SJSA1 (cell line): ENCODE measurements around the gene NOX1. TPM values are rescaled to one million over a fixed set of nuclear protein-coding genes. Genes with fewer than 3 reads are reported as not detected.
"Not testable (repeated sequence)": the region's sequence is repeated elsewhere in the genome, so short reads cannot be mapped to it uniquely, and the experiment has no call there.

Source experiments
- DNase-seq, 2 experiments: peaks; one replicate each; pipeline ENCODE4 v3.0.0-alpha.2; 2015 to 2020; ENCODE audit warnings: low spot score in 2 of 2, low read depth in 1 of 2
- H3K27ac ChIP-seq: fragments of 250-450 bp; sonication (Bioruptor Pico); 2 replicates; pipeline ENCODE4 v1.5.1; 2020; ENCODE audit warnings: mild to moderate bottlenecking, moderate library complexity
- H3K27me3 ChIP-seq: fragments of 250-450 bp; sonication (Bioruptor Pico); replicated peaks from 2 replicates; pipeline ENCODE4 v1.5.1; 2020; ENCODE audit warnings: mild to moderate bottlenecking, moderate library complexity
- H3K36me3 ChIP-seq: fragments of 250-450 bp; sonication (Bioruptor Pico); 2 replicates; pipeline ENCODE4 v1.5.1; 2020; ENCODE audit warnings: mild to moderate bottlenecking
- H3K4me1 ChIP-seq: fragments of 250-450 bp; sonication (Bioruptor Pico); replicated peaks from 2 replicates; pipeline ENCODE4 v1.6.1; 2021; ENCODE audit warnings: mild to moderate bottlenecking
- H3K4me3 ChIP-seq: fragments of 250-450 bp; sonication (Bioruptor Pico); 2 replicates; pipeline ENCODE4 v1.5.1; 2020; ENCODE audit warnings: mild to moderate bottlenecking
- H3K9me3 ChIP-seq: fragments of 250-450 bp; sonication (Bioruptor Pico); replicated peaks from 2 replicates; pipeline ENCODE4 v1.5.1; 2020; ENCODE audit warnings: mild to moderate bottlenecking
- total RNA-seq: library from RNA; depleted of rRNA; stranded (reverse); fragments of >200 nt; shearing (Covaris generic); gene quantifications from 2 replicates; pipeline ENCODE4 v1.2.3, GENCODE V29; 2014; rRNA removed

Gene NOX1
- total RNA-seq, 1 experiment from 2014 or later = not detected

DNA sequence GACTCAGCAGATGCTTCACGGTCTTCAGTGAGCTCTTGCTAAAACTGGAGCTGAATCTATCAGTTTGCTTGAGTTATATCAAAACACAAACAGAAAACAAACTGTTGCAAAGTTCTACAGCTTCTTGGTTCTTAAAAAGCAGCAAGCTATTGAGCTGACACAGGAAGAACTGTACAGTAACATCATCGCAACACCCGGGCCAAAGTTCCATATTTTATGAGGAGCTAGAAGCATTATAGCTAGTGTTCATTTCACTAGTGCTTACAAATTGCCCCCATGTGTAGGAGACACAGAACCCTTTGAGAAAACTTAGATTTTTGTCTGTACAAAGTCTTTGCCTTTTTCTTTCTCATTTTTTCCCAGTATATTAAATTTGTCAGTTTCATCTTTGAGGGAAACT lies 71.3 kb downstream of the NOX1 start:
- no peaks in the 10 kb centered on the region for H3K4me1 ChIP-seq
- no peaks in the 10 kb centered on the region for H3K36me3 ChIP-seq

GRCh38 chrX:100798484-100799214 lies 75.5 kb downstream of the NOX1 start:
- Histone ChIP-seq H3K4me1 (no peaks in the 10 kb centered on the region), H3K36me3 (no peaks in the 10 kb centered on the region), H3K27me3 (no peaks in the 10 kb centered on the region), H3K9me3 (no peaks in the 10 kb centered on the region), H3K27ac (no peak overlapping the region), H3K4me3 (no peak overlapping the region)
- DNase-seq = no peak

More for the DNA sequence above, 71.3 kb downstream of the NOX1 start:
- Histone ChIP-seq H3K27ac (no peak overlapping the region), H3K4me3 (no peak overlapping the region), H3K27me3 (no peaks in the 10 kb centered on the region), H3K9me3 (no peaks in the 10 kb centered on the region)
- no peak for DNase-seq

DNA sequence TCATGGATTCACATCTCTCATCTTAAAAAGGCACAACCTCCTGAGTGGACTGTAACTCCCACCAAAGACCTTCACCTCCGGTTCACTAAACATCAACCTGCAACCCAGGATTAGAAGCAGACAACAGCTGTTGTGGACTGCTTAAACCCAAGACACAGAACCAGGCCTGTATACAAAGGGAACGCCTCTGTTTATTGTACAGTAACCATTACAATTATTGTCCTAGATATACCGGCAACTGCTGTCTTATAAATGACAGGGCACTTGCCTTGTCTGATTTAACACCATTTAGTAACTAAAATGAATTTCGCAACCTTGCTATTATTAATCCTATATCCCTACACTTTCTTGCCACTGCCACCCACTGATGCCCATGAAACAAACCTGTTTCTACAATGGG lies 76.8 kb downstream of the NOX1 start:
- Histone ChIP-seq H3K4me1 (no peaks in the 10 kb centered on the region), H3K36me3 (no peaks in the 10 kb centered on the region), H3K27me3 (no peaks in the 10 kb centered on the region), H3K4me3 (no peak overlapping the region), H3K9me3 (no peaks in the 10 kb centered on the region), H3K27ac (no peak overlapping the region)
- DNase-seq = no peak

DNA sequence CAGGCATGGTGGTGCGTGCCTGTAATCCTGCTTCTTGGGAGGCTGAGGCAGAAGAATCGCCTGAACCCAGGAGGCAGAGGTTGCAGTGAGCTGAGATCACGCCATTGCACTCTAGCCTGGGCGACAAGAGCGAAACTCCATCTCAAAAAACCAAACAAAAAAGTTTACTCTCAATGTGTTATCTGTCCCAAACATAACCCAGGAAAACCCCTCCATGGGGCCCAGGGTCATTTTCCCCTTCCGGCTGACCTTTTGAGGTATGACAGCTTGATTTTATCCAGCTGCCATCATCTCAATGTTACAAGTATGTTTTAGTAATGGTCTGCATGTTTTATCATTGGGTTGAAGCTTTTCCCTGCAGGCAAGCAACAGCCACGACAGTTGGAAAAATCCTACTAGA lies 77.8 kb downstream of the NOX1 start:
- H3K27ac ChIP-seq, H3K9me3 ChIP-seq, H3K4me1 ChIP-seq, H3K27me3 ChIP-seq, DNase-seq, H3K4me3 ChIP-seq, H3K36me3 ChIP-seq: not testable (repeated sequence)

Other genes with a start within 250 kb of the NOX1 start
- gene TSPAN6, start 237.6 kb downstream of the NOX1 start, total RNA-seq = 26.9 and 31.3 TPM in 2 replicates
- gene SRPX2, start 230.2 kb downstream of the NOX1 start, total RNA-seq = 33.9 and 38.0 TPM in 2 replicates
- gene SYTL4, start 142.2 kb downstream of the NOX1 start, total RNA-seq = 8.0 and 9.7 TPM in 2 replicates
- 20.2 and 28.3 TPM in 2 replicates for gene CSTF2, start 54.0 kb downstream of the NOX1 start, total RNA-seq
- 0.16 TPM in 1 of 2 replicates, not detected in the other for gene XKRX, start 54.6 kb upstream of the NOX1 start, total RNA-seq
- gene ARL13A, start 95.3 kb upstream of the NOX1 start, total RNA-seq = not detected in 2 replicates
- gene TRMT2B, start 177.8 kb upstream of the NOX1 start, total RNA-seq = 13.7 and 18.7 TPM in 2 replicates
- gene TMEM35A, start 204.5 kb upstream of the NOX1 start, total RNA-seq = not detected in 2 replicates
- 40.7 and 43.6 TPM in 2 replicates for gene CENPI, start 223.8 kb upstream of the NOX1 start, total RNA-seq